GM23338 (cell line): ENCODE data around the gene FBXW12. TPM values are rescaled to one million over a fixed set of nuclear protein-coding genes. Genes with fewer than 3 reads are reported as not detected.

ENCODE experiments used
- CTCF ChIP-seq, 2 experiments: fragments of 200-600 bp in 1 of 2; sonication (generic) in 1 of 2; conservative IDR thresholded peaks; 2 replicates each; pipeline versions ENCODE4 v1.5.1 to v1.6.1; 2016 to 2017; ENCODE audit warnings: antibody characterized with exemption in 2 of 2, low read depth in 2 of 2, mild to moderate bottlenecking in 2 of 2, moderate library complexity in 1 of 2
- ETS1 ChIP-seq: IDR thresholded peaks from 2 replicates; pipeline ENCODE4 v1.6.1; 2016; ENCODE audit warnings: antibody characterized with exemption
- EZH2 ChIP-seq: fragments of 200-600 bp; sonication (generic); IDR thresholded peaks from one replicate; pipeline ENCODE4 v1.8.0; 2017; ENCODE audit warnings: antibody characterized with exemption, mild to moderate bottlenecking, low read depth; ENCODE audit not compliant: unreplicated experiment
- EZH2phosphoT487 ChIP-seq: fragments of 200-600 bp; sonication (generic); IDR thresholded peaks from one replicate; pipeline ENCODE4 v1.8.1; 2018; ENCODE audit warnings: antibody characterized with exemption; ENCODE audit not compliant: unreplicated experiment
- JUNB ChIP-seq: IDR thresholded peaks from one replicate; pipeline ENCODE4 v1.6.1; 2016; ENCODE audit warnings: antibody characterized with exemption; ENCODE audit not compliant: unreplicated experiment
- NANOG ChIP-seq: IDR thresholded peaks from 2 replicates; pipeline ENCODE4 v1.6.1; 2016; ENCODE audit warnings: antibody characterized with exemption, borderline replicate concordance
- POLR2AphosphoS5 ChIP-seq: IDR thresholded peaks from 2 replicates; pipeline ENCODE4 v1.6.1; 2016; ENCODE audit warnings: antibody characterized with exemption, low read depth
- REST ChIP-seq: IDR thresholded peaks from one replicate; pipeline ENCODE4 v1.6.1; 2018; ENCODE audit warnings: antibody characterized with exemption; ENCODE audit not compliant: unreplicated experiment
- STAT1 ChIP-seq: IDR thresholded peaks from one replicate; pipeline ENCODE4 v1.6.1; 2016; ENCODE audit warnings: antibody characterized with exemption; ENCODE audit not compliant: unreplicated experiment
- ZNF114 ChIP-seq: fragments of 250-450 bp; sonication (Bioruptor Pico); IDR thresholded peaks from 2 replicates; pipeline ENCODE4 v1.5.0; 2020; ENCODE audit warnings: mild to moderate bottlenecking, moderate library complexity
- ZNF331 ChIP-seq: fragments of 250-450 bp; sonication (Bioruptor Pico); IDR thresholded peaks from 2 replicates; pipeline ENCODE4 v1.5.0; 2020; ENCODE audit warnings: low read depth, mild to moderate bottlenecking, moderate library complexity
- polyA plus RNA-seq: library from polyadenylated mRNA; unstranded; fragments of >200 nt; fragmentation: Nextera tagmentation; extraction: Ambion mirVana; gene quantifications from 2 replicates; pipeline ENCODE4 v1.2.1, GENCODE V29; 2016
- total RNA-seq: library from RNA; depleted of rRNA; stranded (reverse); fragments of >200 nt; shearing (Covaris generic); gene quantifications from 2 replicates; pipeline ENCODE4 v1.2.3, GENCODE V29; 2014

The FBXW12 gene
- total and polyA plus RNA-seq, 2 experiments from 2014 or later, result 0.73 TPM; not detected in 1

- no peak for TF ChIP-seq REST
- TF ChIP-seq ETS1, result no peak
- TF ChIP-seq ZNF114 (CRISPR knock-in tag), result no peak
- no peak for TF ChIP-seq EZH2
- TF ChIP-seq CTCF (conservative IDR thresholded peaks at IDR 0.05; ENCODE audit: low read depth in 2 of 2), result no peak
- TF ChIP-seq EZH2phosphoT487, result no peak
- no peak for TF ChIP-seq POLR2AphosphoS5
- TF ChIP-seq STAT1, result no peak
- TF ChIP-seq JUNB, result no peak
- TF ChIP-seq NANOG, result no peak
- TF ChIP-seq ZNF331 (CRISPR knock-in tag), result no peak
Measured at GRCh38 chr3:48423241-48423882, 51.3 kb downstream of the FBXW12 start (continued).
